GM19238 (cell line): ENCODE data around the gene TWF2.

ENCODE experiments used
- DNase-seq: peaks from one replicate; pipeline ENCODE4 v3.0.0; 2011; ENCODE audit warnings: low spot score; ENCODE audit not compliant: insufficient read length

The TWF2 gene

DNA sequence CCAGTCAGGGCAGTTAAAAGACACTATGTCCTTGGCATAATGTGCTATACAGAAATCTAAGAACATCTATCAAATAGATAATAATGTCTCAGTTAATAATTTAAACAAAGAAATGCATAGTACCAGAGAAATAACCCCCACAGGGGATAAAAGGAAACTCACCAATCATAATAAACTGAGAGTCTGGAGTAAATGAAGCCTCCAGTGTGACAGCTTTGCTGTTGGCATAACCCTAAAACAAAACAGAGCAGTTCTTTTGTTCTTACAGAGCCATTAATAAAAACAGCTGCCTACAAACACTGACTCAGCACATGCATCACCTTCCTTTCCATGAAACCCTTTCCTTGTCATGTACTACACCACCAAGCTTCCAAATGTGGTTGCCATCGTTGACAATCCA lies 20.1 kb upstream of the TWF2 start:
- DNase-seq, result no peak

DNA sequence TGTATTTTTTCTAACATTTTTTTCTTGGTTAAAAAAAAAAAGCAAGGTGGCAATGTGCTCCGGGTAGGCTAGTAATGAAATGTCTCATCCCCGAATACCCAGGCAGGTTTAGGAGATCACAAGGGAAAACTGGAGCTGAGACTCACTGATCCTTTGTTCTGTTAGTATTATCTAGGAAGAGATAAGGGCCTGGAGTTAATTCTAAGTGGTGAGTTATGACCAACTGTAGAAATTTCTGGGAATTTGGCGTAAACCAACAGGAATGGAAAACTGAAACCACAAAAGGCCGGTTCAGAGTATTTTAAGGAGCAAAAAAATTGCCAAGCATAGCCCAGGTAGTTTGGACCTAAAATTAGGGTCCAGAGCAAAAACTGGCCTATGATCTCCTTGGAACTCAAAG lies 19.0 kb upstream of the TWF2 start:
- no peak for DNase-seq

- no peak for DNase-seq
Measured at GRCh38 chr3:52256622-52257021, 17.7 kb upstream of the TWF2 start.

GRCh38 chr3:52256159-52256558 lies 17.2 kb upstream of the TWF2 start:
- no peak for DNase-seq

GRCh38 chr3:52254608-52255007 lies 15.7 kb upstream of the TWF2 start:
- no peak for DNase-seq

DNA sequence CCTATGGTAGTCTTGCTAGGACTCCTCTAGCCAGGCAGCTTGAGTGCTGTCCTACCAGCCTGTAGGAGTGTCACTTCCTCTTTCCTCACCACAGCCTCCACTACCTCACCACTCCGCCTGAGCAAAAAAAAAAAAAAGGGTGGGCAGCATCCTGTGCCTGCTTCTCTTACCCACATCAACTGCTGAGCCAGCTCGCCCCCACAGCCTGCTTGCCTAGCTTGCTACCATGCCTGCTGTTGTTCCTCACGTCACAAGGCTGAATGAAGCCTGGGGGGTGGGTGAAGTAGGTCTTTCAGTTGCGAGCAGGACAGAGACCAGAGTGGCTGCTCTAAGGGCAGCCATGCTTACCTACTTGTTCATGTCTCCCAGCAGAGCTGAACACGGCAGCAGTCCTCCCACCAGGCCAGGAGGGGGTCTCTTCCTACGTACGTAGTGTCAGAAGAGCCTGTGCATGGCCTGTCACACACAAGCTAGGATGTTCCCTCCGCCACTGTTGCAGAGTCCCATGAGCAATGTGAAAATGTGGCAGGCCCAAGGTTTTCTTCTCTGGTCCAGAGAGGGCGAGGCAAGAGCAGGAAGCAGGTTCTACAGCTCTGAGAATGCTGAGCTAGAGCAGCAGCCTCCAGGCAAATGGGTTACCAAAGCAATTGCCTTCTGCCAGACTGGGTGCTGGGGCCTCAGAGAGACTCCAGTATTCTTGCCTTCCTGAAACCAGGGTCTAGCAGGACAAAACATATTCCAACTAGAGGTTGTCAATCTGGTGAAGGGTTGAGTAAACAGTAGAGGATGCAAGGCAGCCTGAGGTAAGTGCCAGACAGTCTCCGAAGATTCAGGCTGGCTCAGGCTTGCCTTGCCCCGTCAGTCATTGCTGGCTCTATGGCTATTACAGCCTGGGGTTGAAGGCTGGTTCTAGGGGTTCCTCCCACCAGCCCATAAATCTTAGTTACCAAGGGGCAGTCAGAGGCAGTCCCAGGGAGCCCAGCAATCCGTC lies 14.7 kb upstream of the TWF2 start:
- peak; percentile 89 for DNase-seq

- no peak for DNase-seq
Measured at GRCh38 chr3:52250122-52250521, 11.2 kb upstream of the TWF2 start.

GRCh38 chr3:52249683-52250082 lies 10.7 kb upstream of the TWF2 start:
- DNase-seq, result no peak

DNA sequence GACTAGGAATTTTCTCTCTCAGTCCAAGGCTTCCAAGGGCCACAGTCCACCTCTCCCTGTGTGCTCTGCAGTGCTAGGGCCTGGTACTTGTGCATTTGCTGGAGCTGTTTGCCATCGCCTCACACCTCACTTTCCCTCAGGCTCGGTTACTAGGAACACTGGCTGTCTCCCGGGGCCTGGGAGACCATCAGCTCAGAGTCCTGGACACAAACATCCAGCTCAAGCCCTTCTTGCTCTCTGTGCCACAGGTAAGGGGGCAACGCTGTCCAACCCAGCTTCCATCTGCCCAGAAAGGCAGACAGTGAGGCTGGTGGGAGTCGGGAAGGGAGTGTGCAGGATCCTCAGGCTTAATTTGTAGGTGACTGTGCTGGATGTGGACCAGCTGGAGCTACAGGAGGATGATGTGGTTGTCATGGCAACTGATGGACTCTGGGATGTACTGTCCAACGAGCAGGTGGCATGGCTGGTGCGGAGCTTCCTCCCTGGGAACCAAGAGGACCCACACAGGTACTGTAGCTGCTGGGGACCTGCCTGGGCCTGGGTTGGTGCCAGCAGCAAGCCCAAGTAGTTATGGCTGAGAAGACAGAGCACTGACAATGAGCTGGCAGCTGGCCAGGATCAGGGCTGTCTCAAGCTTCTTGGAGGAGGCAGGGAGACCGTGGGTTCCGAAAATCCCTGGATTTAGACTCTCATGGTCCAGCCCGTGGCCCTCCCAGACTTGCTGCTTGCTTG lies 10.0 kb upstream of the TWF2 start:
- DNase-seq, result no peak

DNA sequence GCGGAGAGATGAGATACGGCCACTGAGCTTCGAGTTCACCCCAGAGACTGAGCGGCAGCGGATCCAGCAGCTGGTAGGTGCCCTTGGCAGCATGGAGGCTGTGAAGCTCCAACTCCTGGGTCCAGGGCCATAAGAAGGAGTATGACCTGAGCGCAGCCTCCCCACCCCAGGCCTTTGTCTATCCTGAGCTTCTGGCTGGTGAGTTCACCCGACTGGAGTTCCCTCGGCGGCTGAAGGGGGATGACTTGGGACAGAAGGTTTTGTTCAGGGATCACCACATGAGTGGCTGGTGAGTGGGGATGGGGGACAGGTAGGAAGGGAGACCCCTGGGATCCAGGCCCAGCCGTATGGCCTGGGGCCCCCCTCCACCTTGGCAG lies 9.2 kb upstream of the TWF2 start:
- no peak for DNase-seq

DNA sequence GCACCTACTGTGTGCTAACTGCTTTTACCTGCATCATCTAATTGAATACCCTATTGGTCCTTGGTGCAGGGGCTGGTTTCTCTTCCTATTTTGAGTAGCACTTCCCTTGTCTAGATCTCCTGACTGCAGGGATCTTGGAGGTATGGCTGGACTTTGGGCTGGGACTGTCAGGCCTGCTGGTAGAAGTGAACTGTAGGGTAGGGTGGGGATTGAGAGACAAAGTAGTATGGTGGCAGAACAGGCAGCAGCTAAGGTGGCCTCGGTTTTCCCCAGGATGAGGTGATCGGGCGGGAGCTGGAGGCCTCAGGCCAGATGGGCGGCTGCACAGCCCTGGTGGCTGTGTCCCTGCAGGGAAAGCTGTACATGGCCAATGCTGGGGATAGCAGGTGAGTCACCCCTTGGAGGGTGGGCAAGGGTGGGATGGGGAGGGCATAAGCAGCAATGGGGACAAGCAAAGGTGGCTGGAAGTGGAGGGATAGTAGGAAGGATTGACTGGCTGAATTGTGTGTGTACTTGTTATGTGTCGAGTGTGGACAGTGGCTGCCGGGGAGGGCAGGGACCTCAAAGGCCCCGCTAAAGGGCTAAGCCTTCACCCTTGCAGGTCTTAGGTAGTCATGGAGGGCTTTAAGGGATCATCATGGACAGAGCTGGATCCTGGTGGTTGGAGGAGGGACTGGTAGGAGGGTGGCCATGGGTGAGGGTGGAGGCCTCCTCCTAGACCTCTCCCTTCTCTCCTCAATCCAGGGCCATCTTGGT lies 8.6 kb upstream of the TWF2 start:
- no peak for DNase-seq

- no peak for DNase-seq
Measured at GRCh38 chr3:52246728-52247408, 7.9 kb upstream of the TWF2 start.

DNA sequence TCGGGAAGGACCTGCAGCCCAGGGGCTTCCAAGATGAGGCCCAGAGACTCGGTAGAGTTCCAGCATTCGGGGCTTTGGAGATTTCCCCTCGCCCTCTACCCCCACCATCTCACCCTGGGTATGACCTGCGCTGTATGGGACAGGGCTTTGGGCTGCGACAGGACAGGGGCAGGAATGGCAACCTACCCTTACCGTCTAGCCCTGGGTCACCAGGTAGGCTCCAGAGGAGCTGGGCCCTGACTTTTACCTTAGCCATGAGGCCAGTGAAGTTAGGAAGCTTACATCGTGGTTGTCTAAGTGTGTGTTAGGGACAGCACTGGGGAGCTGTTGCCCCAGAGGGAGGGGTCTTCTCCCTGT lies 7.3 kb upstream of the TWF2 start:
- DNase-seq, result no peak

GRCh38 chr3:52245322-52246263 lies 6.6 kb upstream of the TWF2 start, which contains the start of gene PPM1M:
Gene PPM1M (plus strand): TSS chr3:52245759. CDS start chr3:52245825, 66 bp downstream.
- DNase-seq, result peak; percentile 72

- DNase-seq, result peak; percentile 70
Measured at GRCh38 chr3:52243791-52244628, 5.1 kb upstream of the TWF2 start.

GRCh38 chr3:52242039-52242438 lies 3.1 kb upstream of the TWF2 start:
- DNase-seq, result no peak

GRCh38 chr3:52240886-52241370 lies 2.0 kb upstream of the TWF2 start:
- DNase-seq, result no peak

DNA sequence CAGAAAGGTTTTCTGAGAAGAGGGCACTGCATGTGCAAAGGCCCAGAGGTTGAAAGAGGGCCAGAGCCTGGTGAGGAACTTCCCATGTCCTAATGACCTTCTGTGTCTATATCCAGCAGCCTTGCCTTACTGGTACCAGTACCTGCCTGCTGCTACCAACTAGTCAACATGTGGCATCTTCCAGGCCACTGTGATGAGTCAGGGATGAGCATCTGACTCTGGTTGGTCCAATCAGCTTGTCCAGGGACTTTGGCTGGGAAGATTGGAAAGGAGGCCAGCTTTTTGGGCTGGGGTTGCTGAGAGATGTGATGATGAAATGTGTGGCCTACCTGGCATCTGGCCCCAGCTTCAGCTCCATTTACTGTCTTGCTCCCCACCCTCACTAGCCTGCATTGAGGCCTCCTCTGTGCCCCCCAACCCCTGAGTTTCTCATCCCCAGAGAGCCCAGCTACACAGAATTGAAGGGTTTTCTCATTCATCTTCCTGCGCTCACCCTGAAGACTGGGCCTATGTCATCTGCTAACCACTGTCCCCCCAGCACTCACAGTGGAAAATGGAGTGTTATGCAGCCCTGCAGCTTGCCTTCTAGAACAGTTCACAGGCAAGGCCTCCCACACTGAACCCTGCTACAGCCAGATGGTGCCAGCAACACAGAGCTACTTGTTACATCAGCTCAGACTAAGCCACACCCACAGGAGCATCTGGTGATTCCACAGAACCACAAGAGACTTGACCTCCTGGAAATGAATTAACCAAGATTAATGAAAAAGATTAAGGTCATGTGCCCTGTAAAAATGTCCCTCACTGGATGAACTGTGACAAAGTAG lies 1.3 kb upstream of the TWF2 start:
- DNase-seq, result no peak
